Measurements from ENCODE around the gene FHOD1.

DNA sequence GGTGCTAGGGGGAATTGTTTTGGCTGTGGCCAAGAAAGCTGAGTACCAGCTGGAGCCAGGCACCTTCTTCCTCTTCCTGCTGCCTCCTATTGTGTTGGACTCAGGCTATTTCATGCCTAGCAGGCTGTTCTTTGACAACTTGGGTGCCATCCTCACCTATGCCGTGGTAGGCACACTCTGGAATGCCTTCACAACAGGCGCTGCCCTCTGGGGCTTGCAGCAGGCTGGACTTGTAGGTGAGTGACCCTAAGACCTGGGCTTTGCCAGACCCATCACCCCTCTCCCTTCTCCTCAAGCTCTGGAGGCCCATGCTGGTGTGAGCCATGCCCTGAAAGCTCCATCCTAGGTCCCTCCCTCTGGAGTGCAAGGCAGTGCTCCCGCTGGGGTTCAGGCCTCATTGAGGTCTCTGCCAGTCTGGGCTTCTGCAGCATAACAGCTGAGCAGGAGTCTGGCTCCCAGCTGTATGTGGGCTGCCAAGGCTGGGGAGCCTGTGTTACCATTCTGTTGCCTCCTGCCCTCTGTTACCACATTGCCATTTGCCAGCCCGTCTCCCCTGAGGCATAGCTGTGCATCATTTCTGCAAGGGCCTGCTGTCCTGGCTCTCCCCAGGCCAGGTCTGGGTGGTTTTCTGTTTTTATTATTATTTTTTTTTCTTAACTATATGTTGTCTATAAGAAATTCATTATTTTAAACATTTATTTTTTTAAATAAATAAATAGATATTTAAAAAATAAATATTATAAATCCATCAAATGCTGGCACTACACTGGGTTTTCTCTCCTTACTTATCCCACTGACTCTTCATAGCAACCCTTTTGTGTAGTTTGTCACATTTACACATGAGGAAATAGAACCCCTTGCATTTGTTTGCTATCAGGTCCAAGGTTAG lies 5.6 kb upstream of the FHOD1 start:
- TF ChIP-seq, protein P1, sequence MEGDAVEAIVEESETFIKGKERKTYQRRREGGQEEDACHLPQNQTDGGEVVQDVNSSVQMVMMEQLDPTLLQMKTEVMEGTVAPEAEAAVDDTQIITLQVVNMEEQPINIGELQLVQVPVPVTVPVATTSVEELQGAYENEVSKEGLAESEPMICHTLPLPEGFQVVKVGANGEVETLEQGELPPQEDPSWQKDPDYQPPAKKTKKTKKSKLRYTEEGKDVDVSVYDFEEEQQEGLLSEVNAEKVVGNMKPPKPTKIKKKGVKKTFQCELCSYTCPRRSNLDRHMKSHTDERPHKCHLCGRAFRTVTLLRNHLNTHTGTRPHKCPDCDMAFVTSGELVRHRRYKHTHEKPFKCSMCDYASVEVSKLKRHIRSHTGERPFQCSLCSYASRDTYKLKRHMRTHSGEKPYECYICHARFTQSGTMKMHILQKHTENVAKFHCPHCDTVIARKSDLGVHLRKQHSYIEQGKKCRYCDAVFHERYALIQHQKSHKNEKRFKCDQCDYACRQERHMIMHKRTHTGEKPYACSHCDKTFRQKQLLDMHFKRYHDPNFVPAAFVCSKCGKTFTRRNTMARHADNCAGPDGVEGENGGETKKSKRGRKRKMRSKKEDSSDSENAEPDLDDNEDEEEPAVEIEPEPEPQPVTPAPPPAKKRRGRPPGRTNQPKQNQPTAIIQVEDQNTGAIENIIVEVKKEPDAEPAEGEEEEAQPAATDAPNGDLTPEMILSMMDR (IDR thresholded peaks at IDR 0.05), result no peak
- no peak for TF ChIP-seq POLR2A (IDR thresholded peaks at IDR 0.05)
